ENCODE measurements around the gene SLC4A4. TPM values are rescaled to one million over a fixed set of nuclear protein-coding genes. Genes with fewer than 3 reads are reported as not detected.

Gene SLC4A4
- total RNA-seq, 1 experiment from 2014 or later: 0.92 TPM

DNA sequence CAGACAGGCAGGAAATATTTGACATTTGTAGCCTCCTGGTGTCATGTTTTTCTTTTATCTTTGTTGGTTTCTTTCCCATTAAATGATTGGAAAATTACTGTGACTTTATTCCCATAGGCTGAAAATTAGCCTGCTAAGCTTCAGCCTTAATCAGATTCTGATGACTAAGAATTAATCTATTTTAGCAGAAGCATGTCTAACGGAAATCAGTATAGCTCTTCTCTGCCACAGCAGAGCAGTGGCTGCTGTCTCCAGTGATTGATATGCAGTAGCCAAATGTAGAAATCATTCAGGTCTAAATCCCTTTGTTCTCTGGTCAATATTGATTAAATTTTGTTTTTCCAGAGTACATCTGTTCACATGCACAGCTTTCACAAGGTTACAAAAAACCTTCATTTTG lies 245.8 kb downstream of the SLC4A4 start:
- peaks cover 1 to 19% (median 9%) of the 10 kb centered on the region in 3 experiments; a peak in 6 of 7 replicates for H3K36me3 Mint-ChIP-seq (ENCODE audit: insufficient read depth in 1 of 3, low read depth in 3 of 3)
- no peak overlapping the region for H3K4me3 Mint-ChIP-seq
- DNase-seq: no peak
- no peak overlapping the region for H2BK120ac ChIP-seq (ENCODE audit: low read depth, low read length, poor library complexity, severe bottlenecking)
- no CpG with 5 or more reads among the region's 1 CpG for WGBS (ENCODE audit: extremely low coverage, insufficient read length, low lambda C conversion rate)
- H3K4me1 Mint-ChIP-seq: peaks cover 0 to 4% of the 10 kb centered on the region in 2 experiments; a peak in 2 of 4 replicates
- H3K9me3 Mint-ChIP-seq: peaks cover 4 to 10% of the 10 kb centered on the region in 2 experiments; a peak in 4 of 5 replicates
- H3T11ph ChIP-seq (ENCODE audit: low read length): no peak overlapping the region
- H3K79me1 ChIP-seq (ENCODE audit: insufficient read depth, low read depth, low read length, poor library complexity, severe bottlenecking): no peaks in the 10 kb centered on the region
- H2BK5ac ChIP-seq (ENCODE audit: insufficient read length, low read length): no peak overlapping the region
- H3K56ac ChIP-seq (ENCODE audit: insufficient read length, low read depth, low read length): no peak overlapping the region
- H3K27me3 ChIP-seq (ENCODE audit: insufficient read depth, low read length): no peaks in the 10 kb centered on the region
- H3K14ac ChIP-seq (ENCODE audit: insufficient read depth, low read length): no peak overlapping the region
- H4K8ac ChIP-seq (replicated peaks; ENCODE audit: insufficient read length, low read depth, low read length): no peak overlapping the region
- H2BK15ac ChIP-seq (ENCODE audit: low read depth, low read length): no peak overlapping the region
- H3K27ac Mint-ChIP-seq: no peak overlapping the region
- no peak overlapping the region for H3K18ac ChIP-seq (ENCODE audit: insufficient read length, low read depth, low read length)
- no peak overlapping the region for H4K91ac ChIP-seq (ENCODE audit: insufficient read length, low read depth, low read length)
- H2BK20ac ChIP-seq (ENCODE audit: low read depth, low read length, poor library complexity, severe bottlenecking): no peak overlapping the region
- no peaks in the 10 kb centered on the region for H3K4me1 ChIP-seq (ENCODE audit: insufficient read depth, low read length)
- no peak overlapping the region for H2AK5ac ChIP-seq (ENCODE audit: insufficient read length, low read length)
- no peak overlapping the region for H2BK12ac ChIP-seq (ENCODE audit: insufficient read length, low read depth, low read length)
- TF ChIP-seq, protein P1, sequence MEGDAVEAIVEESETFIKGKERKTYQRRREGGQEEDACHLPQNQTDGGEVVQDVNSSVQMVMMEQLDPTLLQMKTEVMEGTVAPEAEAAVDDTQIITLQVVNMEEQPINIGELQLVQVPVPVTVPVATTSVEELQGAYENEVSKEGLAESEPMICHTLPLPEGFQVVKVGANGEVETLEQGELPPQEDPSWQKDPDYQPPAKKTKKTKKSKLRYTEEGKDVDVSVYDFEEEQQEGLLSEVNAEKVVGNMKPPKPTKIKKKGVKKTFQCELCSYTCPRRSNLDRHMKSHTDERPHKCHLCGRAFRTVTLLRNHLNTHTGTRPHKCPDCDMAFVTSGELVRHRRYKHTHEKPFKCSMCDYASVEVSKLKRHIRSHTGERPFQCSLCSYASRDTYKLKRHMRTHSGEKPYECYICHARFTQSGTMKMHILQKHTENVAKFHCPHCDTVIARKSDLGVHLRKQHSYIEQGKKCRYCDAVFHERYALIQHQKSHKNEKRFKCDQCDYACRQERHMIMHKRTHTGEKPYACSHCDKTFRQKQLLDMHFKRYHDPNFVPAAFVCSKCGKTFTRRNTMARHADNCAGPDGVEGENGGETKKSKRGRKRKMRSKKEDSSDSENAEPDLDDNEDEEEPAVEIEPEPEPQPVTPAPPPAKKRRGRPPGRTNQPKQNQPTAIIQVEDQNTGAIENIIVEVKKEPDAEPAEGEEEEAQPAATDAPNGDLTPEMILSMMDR (conservative IDR thresholded peaks at IDR 0.05): no peak
- no peak overlapping the region for H2AFZ ChIP-seq (ENCODE audit: low read length)
- H3K27ac ChIP-seq (ENCODE audit: insufficient read length, low read depth, low read length): no peak overlapping the region
- no peak overlapping the region for H3K4me2 ChIP-seq (ENCODE audit: insufficient read depth, insufficient read length, low read length)
- no peaks in the 10 kb centered on the region for H3K9me3 ChIP-seq (ENCODE audit: control insufficient read depth, low read depth, low read length)
- no peak overlapping the region for H3K23ac ChIP-seq (ENCODE audit: insufficient read length, low read depth, low read length)
- no peaks in the 10 kb centered on the region for H3K27me3 Mint-ChIP-seq (ENCODE audit: low read depth)
- H3K4ac ChIP-seq (ENCODE audit: low read depth, low read length): no peak overlapping the region
- H3K9ac ChIP-seq (ENCODE audit: extremely low read depth, insufficient read length, low read length): no peak overlapping the region
- H3K23me2 ChIP-seq (ENCODE audit: insufficient read length, low read depth, low read length, poor library complexity, severe bottlenecking): no peaks in the 10 kb centered on the region
- no peaks in the 10 kb centered on the region for H3K79me2 ChIP-seq (ENCODE audit: insufficient read depth, low read length)
- no peaks in the 10 kb centered on the region for H4K20me1 ChIP-seq (ENCODE audit: control insufficient read depth, insufficient read depth, insufficient read length)
- no peak overlapping the region for H4K5ac ChIP-seq (ENCODE audit: insufficient read length, low read depth, low read length)

All from H9 (cell line).